NCI-H146 (cell line): ENCODE measurements around the gene PIGU.

Experiments used
- DNase-seq: peaks from one replicate; lab custom pipeline; 2025; lab: John Stamatoyannopoulos, UW

PIGU gene

DNA sequence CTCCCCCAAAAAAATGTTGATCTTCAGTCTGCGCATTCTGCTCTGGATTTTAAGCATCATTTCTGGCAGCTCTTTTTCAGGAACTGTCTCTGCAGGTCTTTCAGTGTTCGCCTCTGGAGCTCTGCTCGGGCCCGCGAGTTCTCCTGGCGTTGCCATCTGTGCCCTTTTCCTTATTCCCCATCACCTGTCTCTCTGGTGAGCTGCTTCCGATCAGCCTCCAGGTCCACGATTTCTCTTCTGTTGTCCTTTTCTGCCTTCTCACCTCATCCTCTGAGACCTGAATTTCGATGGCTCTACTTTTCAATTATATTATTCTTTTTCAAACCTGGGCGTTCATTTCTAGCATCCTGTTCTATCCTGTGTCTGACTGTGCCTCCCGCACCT lies 119.0 kb downstream of the PIGU start:
- peak; percentile 41 for DNase-seq

DNA sequence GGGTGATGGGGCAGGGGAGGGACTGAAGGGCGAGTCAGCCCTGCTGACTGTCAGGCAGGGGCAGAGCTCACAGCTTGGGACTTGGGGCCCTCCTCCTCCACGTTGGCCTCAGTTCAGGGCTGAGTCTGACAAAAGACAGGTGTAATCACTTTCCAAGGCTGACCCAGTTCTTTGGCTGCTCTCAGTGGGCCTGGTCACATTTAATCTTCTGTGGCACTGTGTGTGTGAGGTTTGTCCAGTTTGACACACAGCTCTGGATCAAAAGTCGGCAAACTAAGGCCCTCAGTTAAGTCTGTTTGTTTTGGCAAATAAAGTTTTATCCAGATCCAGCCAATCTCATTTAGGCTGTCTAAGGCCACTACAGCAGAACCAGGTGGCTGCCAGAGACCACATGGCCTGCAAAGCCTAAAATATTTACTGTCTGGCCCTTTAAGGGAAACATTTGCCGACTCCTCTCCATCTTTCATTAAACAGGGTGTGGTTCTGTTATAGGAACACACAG lies 123.5 kb downstream of the PIGU start:
- DNase-seq: no peak

DNA sequence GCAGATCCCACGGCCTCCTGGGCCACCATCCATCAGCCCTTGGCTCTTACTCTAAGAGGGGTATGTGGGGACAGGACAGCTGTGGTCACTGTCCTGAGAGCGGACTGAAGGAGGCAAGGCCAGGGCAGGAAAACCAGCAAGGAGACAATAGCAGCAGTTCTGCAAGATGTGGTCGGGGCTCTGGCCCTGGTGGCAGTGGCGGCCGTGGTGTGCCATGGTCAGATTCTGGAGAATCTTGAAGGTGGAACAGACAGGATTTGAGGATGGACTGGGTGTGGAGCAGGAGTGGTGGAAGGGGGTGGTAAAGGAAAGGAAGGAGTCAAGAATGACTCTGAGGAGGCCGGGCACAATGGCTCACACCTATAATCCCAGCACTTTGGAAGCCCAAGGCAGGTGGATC lies 124.3 kb downstream of the PIGU start:
- DNase-seq: no peak

DNA sequence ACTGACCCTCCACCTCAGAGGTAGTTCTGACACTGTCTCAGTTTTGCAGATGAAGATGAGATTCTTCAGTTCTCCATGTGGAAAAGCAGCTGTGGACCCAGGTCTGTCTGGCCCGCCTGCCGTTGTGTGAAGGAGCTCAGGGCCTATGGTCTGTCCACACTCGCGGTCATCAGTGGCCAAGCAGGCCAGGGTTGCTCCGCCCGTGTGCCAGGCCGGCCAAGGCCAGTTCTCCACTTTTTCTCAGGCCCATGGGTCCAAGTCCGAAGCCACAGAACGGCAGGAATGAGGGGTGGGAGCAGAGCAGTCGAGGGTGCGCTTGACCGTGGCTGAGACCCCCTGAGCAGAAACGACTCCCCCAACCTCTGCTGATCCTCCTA lies 127.0 kb downstream of the PIGU start:
- DNase-seq: no peak

DNA sequence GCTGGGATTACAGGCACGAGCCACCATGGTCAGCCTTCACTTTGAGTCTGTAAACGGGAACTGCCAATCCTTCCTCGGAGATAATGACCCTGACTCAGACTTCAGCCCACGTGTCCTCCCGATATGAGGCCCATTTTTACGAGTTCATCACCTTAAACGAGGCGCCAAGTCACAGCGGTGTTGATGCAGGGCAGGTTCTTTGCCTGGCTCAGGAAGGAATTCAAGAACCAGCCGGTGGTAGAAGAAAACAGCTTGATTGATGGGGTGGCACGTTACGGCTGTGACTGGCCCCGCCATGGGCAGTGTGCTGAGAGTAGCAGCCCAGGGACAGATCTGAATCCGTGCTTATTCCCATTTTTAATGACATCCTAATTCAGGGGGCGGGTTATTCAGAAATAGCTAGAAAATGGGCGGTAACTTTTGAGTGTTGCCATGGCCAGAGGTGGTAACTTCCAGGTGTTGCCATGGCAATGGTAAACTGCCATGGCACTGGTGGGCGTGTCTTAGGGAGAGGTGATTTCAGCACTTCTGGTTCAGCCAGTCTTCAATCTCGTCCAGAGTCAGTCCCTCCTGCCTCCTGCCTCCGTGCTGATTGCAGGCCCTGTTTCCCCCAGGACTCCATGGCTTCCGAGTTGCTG lies 127.5 kb downstream of the PIGU start:
- DNase-seq: no peak

DNA sequence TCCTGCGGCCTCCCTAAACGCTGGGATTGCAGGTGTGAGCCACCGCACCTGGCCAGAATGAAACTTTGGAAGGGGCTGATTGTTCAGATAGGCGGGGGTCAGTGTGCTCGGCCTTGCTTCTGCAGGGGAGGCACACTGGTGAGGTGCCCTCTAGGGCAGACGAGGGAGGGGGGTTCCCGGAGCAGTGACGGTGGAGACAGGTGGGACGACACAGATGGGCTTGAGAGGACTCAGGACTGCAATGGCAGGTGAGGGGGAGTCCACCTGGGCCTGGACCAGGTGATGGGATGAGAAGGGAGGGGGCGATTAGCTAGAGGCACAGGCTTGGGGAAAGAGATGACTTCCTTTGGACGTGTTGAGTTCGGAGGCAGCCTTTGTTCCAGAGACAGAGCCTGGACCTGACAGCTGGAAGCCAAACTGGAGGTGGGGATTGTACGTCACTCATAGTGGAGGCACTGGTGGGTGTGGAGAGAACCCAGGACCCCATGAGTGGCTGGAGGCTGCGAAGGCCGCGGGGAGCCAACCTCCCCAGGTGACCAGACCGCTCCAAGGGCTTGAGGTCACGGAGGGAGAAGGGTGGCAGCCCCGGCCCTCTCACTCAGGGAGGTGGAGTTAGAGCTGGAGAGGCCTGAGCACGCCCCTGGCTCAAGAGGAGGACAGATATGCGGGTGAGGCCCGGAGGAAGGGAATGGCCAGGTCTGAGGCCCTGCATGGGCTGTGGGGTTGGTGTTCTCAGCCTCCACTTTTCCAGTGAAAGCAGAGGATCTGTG lies 128.9 kb downstream of the PIGU start:
- DNase-seq: peak; percentile 49

DNA sequence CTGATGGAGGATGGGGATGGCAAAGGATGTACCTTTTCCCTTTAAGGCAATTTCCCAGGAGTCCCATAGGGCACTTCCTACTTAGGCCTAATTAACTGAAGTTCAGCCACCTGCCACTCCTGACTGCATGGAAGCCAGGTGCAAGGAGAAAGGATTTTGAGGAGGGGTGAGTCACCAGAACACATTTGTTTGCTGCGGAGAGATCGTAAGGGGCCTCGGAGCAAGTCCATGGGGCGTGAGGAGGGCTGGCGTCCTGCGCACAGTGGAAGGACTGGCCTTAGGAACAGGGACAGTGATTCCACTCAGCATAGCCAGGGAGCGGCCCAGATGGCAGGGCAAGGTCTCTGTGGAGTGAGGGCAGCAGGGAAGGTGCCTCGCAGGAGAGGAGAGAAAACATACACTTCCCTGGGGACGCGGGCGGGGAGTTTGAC lies 130.1 kb downstream of the PIGU start:
- peak; percentile 92 for DNase-seq

DNA sequence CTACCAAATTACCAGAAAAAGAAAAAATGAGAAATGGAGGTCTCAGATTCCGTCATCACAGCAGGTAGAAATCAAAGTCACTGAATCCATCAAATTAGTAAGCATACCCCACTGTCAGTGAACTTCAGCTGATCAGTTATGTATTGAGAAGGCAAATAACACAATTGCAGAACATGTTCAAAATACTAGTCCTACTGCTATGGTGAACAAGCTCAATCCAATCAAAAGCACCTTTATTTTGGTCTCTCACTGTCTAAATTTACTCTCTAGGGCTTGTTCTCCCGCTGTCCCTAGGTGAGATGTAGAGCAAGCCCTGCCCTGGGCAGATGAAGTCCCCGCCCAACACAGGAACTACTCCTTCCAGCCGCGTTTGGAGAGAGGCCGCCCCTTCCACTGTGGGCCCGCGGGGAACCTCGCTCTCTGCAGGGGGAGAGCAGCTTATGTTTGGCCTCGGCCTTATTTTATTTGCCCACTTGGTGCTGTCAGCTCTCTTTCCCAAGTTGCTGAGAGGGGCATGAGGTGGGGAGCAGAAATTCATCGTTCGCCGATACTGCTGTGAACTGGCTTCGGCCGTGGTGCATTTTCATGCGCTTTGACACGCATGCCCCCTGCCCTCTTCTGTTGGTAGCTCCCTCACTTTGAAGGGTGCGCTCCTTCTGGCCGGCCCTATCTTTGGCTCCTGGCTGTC lies 132.6 kb downstream of the PIGU start:
- no peak for DNase-seq

DNA sequence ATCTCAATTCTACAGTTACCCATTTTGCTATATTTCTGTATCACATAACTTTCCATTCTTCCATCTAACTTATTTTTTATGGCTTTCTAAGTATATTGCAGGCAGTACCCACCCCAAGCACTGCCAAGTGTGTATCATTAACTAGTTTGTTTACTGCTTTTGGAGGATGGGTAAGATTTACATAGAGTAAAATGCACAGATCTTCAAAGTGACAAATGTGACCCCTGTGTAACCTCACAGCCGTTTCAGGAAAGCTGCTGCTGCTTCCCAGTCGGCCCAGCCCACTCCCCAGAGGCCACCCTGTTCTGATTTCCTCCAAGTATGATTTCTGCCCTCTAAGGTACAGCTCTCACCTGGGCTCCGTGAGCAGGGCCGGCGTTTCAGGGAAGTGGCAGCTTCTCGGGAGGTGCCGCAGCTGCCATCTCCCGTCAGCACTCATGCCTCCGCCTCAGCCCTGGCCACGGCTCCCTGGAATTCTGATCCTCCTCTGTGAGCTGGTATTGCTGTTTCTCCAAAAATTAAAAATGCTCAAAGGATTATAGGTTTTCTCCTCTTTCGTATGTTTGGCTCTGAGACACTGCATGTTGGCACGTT lies 133.3 kb downstream of the PIGU start:
- DNase-seq: no peak

DNA sequence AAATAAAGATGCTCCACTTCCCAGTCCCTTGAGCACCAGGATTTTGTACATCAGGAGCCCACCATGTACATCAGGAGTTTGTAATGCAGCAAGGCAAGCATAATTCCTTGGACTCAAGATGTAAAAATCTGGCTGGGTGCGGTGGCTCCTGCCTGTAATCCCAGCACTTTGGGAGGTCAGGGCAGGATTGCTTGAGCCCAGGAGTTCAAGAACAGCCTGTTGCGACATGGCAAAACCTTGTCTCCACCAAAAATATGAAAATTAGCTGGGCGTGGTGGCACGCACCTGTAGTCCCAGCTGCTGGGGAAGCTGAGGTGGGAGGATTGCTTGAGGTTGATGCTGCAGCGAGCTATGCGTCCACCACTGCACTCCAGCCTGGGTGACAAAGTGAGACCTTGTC lies 134.5 kb downstream of the PIGU start:
- no peak for DNase-seq

DNA sequence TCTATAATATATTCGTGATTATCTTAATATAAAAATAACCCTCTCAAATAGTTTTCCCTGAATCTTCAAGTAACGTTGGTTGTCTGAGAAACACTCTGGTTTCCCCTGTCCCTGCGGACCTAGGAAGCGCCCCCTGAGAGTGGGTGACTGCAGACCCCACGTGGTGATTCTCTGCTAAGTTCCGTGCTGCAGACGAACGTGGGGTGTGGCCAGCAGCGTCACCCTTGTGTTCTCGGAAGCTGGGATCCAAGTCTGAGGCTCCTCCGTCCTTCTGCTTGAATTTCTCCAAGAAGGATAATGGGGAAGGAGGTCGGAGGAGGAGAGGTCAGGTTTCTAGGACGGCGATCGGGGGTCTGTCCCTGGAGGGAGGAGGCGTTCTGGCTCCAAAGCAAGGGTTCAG lies 135.0 kb downstream of the PIGU start:
- no peak for DNase-seq

DNA sequence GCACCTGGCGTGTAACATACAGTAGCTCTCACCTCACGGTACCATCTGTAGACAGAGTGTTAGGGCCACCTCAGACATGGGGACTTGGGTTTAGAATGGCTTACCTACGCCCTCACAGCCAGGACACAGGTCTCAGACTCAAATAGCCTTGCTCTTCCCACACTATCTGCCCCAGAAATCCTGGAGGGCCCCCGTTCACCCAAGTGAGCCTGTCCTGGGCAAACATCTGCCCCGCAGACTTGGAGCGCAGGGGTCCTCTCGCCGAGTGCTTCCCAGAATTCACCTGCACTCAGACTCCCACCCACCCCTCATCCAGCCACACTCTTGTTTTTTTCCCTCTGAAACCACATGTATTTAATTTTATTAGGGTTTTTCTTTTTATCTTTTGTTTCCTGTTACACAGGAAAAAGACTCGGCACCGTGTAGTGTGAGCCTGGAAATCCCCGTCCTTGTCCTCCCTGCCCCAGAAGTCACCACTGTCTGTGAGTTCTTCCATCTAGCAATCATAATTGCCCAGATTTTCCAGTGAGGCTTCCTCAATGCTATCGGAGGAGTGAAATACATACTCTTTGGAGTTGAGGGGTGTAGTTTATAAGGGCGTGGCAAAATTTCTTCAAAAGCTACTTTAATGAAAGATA lies 135.5 kb downstream of the PIGU start:
- no peak for DNase-seq

DNA sequence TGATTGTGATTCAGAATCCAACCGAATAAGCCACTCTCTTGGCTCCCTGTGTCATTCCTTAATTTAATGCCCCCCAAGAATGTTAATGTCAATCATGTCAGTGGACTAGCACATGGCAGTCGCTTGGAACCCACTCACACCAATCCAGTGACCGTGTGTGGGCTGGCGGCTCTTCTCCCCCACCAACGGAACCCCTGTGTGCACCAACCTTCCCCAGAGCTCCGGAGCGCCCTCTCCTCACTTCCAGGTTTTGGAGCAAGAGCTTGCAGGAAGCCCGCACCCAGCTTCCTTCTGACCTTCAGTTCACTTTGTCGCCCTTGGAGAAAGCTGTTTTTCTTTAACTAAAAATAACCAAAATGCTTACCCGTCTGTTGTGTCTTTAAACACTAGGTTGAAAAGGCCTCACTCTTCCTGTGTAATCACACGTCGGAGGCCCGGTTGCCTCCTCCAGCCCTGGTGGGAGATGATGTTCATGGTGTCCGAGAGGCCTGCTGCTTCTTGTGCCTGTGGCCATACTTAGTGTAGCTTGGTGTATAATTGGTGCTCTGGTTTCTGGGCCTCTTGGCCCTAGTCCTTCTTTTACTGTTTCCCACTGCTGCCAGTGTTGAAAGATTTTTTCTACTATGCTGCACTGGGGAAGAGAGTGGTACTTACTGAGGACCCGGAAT lies 136.2 kb downstream of the PIGU start:
- DNase-seq: no peak

DNA sequence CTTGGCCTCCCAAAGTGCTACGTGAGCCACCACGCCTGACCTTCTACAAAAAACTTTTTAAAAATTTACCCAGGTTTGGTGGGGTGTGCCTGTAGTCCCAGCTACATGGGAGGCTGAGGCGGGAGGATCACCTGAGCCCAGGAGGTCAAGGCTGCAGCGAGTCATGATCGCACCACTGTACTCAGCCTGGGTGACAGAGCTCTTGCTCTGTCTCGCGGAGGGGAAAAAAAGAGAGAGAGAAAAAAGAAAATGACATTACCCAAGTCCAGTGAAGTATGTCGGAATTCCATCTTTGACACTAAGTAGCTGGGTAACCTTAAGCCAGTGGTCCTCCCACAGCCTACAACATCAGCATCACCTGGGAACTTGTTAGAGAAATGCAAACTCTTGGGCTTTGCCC lies 137.1 kb downstream of the PIGU start:
- no peak for DNase-seq

DNA sequence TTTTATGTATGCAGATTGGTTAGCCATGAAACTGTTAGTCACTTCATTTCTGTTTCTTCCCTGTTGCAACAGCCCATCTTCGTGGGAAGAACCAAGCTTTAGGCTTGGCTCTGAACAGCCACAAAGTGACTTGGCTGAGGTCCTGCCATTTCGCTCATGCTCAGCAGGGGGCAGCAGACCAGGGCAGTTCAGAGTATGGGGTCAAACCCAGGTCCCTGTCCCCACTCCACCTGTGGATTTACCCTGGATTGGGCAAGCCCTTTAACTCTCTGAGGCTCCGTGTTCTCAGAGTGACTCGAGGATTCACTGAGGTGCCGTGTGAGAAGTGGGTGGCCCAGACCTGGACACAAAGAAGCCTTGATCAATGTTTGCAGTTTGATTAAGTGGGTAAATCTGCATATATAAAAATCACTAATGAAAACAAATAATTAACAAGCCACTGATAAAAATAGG lies 138.2 kb downstream of the PIGU start:
- DNase-seq: peak; percentile 43

DNA sequence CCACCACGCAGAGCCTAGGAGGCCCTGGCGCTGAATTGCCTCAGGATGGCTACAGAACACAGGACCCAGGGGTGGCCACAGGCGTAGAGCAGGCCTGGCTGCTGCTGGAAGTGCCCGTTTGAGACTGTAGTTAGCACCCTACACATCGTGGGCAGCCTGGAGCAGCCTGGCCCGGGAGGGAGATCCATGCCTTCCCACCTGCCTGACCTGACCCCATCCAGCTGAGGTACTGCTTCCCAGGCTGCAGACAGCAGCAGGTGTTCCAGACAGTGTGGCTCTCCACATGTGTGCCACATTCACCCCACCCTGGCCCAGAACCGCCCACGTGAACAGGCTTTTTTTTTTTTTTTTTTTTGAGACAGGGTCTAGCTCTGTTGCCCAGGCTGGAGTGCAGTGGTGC lies 139.2 kb downstream of the PIGU start:
- peak; percentile 34 for DNase-seq

DNA sequence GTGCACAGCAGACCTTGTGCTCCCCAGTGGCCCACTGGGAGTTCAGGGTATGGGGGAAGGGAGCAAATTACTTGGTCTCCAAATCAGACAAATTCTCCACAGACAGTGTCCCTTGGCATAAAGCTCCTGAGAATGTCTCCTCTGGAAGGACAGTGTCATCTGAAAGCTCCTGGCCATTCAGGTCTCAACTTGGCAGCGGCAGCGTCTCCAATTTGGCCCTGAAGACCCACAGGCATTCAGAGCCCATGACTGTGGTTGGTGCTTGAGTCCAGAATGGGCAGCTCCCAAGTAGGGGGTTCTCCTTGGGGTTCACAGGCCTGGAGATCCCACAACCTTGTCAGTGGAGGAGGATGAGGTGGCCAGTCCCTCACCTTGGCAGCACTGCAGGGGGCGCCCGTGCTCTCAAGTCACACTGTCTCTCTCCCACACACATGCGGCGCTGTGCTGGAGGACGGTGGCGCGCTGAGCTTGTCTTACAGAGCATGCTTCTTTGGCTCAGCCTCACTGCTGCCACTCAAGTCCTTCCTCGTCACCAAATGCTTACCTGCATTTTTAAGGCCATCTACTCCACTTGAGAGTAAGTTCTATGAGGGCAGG lies 140.0 kb downstream of the PIGU start:
- peak; percentile 27 for DNase-seq

DNA sequence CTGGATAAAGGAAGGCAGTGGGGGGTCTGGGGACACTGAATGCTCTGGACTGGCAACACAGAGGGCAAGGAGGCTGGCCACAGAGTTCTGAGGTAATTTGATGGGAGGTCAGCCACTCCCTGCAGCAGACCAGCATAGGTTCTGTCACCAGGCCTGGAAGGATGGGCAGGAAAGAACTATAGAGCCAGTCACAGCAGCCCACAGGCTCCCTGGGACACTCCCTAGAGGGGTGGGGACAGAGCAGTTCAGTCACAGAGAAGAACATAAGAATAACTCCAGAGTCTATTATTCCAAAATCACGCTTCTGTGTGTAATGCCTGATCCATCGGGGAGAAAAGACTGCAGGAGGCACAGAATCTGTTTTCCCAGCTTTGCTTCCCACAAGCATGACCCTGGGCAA lies 141.0 kb downstream of the PIGU start:
- no peak for DNase-seq

DNA sequence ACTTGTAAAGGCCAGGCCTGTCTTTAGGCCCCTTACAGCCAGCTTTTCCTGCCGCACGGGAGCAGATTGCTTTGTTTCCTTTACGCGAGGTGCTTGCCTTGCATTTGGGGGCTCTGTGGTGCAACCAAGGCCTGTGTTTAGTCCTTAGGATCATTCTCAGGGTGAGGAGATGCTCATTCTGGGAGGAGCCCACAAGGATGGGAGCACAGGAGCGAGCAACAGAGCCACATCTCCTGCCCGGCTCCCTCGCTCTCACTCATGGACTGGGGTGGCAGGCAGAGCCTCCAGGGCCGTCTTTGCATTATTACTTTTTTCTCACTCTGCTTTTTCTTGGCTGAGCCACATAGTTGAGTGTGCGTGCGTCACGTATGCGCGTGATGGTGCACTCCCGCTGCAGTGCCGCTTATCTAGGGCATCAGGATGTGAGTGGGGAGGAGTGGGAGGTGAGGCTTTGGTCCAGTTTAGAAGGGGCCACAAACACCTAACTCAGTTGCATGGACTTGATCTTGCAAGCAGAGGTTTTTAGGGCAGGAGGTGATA lies 141.5 kb downstream of the PIGU start:
- no peak for DNase-seq

DNA sequence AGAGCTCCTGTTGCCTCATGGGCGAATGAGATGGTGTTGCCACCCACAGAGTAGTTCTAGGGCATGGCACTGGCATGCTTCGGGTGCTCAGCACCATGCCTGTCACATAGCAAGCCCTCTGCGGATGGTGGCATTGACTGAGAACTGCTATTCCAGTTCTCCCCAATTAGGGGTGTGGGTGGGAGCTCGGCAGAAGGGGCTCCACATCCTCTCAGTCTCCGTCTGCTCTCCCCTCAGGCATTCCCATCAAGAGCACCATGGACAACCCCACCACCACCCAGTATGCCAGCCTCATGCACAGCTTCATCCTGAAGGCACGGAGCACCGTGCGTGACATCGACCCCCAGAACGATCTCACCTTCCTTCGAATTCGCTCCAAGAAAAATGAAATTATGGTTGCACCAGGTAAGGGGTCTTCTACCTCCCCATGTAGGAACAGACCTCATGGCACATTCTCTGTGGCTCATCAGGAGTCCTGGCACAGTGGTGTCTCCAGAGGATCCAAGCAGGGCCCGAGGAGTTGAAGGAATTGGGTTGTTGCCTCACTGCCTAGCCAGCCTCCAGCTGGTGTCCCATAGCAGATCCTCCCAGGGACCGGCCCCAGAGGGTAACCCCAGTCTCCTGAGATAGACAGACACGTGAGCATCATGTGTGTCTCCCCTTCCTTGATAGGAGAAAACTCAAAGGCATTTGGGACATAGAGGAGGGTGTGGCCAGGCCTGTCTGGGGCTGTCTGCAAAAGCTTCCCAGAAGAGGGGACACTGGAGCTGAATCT lies 142.3 kb downstream of the PIGU start:
- no peak for DNase-seq
